ENCODE results near the gene C1QTNF8. TPM values are rescaled to one million over a fixed set of nuclear protein-coding genes. Genes with fewer than 3 reads are reported as not detected.

The C1QTNF8 gene
- total RNA-seq, 2 experiments from 2014 or later, result not detected

DNA sequence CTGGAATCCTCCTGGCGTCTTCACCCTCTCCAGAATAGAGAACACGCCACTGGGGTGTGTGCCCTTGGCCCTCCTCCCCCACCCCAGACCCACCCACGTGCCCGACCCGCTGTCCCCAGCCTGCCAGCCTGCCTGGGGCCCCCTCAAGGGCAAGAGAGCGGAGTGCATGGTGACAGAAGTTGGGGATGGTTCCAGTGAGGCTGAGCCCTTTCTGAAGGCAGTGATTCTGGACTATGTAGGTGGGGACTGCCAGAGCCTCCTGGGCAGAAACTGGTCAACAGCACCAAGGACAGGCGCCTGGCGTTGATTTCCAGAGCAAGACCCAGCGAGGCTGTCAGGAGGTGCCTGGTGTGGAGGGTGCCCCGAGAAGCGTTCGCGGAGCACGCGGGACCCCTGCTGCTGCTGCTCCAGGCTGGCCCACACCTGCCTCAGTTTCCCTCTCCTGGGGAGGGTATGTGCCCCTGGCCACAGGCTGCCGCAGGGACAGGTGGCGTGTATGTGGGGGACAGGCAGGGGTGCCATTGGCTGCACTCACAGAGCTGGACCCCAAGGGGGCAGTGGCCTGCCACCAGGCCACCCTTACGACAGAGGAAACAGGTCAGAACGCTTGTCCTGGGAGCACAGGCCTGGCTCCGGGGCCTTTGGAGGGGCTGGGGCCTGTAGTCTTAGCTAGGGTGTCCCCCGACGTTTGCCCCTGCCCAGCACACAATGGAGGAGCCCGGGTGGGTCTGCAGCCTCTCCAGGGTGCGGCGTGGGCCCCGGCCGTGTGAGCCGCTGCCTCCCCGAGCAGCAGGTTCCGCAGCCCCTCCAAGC is 22.3 kb downstream of the C1QTNF8 start:
- H3K79me2 ChIP-seq (ENCODE audit: insufficient read depth, low read depth, low read length), result no peaks in the 10 kb centered on the region
- H3K4me1 ChIP-seq (ENCODE audit: insufficient read depth, low read length, poor library complexity, severe bottlenecking), result no peaks in the 10 kb centered on the region
- H4K20me1 ChIP-seq (ENCODE audit: insufficient read depth, low read length), result no peaks in the 10 kb centered on the region
- no peak overlapping the region for H3K27ac ChIP-seq (ENCODE audit: low read depth, low read length, poor library complexity, severe bottlenecking)
- H3K4me2 ChIP-seq (ENCODE audit: low read length), result no peak overlapping the region
- DNase-seq (ENCODE audit: low spot score), result no peak
- H2AFZ ChIP-seq (ENCODE audit: low read length), result no peak overlapping the region
- H3K36me3 ChIP-seq (ENCODE audit: insufficient read depth, low read length), result no peaks in the 10 kb centered on the region
- no peaks in the 10 kb centered on the region for H3K9me2 ChIP-seq (ENCODE audit: insufficient read depth, low read length)
- no peak overlapping the region for H3K4me3 ChIP-seq (ENCODE audit: low read depth, low read length, poor library complexity, severe bottlenecking)
- no peak for TF ChIP-seq EZH2phosphoT487 (IDR thresholded peaks at IDR 0.05; ENCODE audit: borderline replicate concordance, low read depth, low read length)
- TF ChIP-seq, protein P1, sequence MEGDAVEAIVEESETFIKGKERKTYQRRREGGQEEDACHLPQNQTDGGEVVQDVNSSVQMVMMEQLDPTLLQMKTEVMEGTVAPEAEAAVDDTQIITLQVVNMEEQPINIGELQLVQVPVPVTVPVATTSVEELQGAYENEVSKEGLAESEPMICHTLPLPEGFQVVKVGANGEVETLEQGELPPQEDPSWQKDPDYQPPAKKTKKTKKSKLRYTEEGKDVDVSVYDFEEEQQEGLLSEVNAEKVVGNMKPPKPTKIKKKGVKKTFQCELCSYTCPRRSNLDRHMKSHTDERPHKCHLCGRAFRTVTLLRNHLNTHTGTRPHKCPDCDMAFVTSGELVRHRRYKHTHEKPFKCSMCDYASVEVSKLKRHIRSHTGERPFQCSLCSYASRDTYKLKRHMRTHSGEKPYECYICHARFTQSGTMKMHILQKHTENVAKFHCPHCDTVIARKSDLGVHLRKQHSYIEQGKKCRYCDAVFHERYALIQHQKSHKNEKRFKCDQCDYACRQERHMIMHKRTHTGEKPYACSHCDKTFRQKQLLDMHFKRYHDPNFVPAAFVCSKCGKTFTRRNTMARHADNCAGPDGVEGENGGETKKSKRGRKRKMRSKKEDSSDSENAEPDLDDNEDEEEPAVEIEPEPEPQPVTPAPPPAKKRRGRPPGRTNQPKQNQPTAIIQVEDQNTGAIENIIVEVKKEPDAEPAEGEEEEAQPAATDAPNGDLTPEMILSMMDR (conservative IDR thresholded peaks at IDR 0.05; ENCODE audit: low read length), result no peak
- POLR2A ChIA-PET, result no interaction called here
- no TSS peak for BruUV-seq (replicated peaks)
- intact Hi-C loops (cut with micrococcal nuclease; ENCODE audit: unreplicated experiment), result no loop called here
- no peaks in the 10 kb centered on the region for H3K9me3 ChIP-seq (ENCODE audit: low read length)
- CTCF ChIA-PET (ENCODE audit: unreplicated experiment), result no interaction called here

DNA sequence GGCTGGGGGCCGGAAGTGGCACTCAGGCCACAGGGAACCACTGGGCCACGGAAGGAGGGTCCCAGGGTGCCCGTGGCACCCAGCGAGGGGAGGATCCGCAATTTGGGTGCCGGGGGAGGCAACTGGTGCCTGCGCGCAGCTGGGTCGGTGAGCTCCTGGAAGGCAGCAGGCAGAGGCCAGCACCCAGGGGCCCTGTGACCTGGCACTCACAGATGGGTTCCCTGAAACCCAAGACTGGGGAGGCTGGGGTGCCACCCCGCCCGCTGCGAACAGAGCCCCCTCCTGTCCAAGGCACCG is 22.8 kb downstream of the C1QTNF8 start:
- no peak overlapping the region for H3K4me2 ChIP-seq (ENCODE audit: low read length)
- H3K4me1 ChIP-seq (ENCODE audit: insufficient read depth, low read length, poor library complexity, severe bottlenecking), result no peaks in the 10 kb centered on the region
- POLR2A ChIA-PET, result no interaction called here
- no peak overlapping the region for H2AFZ ChIP-seq (ENCODE audit: low read length)
- H3K4me3 ChIP-seq (ENCODE audit: low read depth, low read length, poor library complexity, severe bottlenecking), result no peak overlapping the region
- CTCF ChIA-PET (ENCODE audit: unreplicated experiment), result no interaction called here
- no peaks in the 10 kb centered on the region for H3K79me2 ChIP-seq (ENCODE audit: insufficient read depth, low read depth, low read length)
- no peak for TF ChIP-seq EZH2phosphoT487 (IDR thresholded peaks at IDR 0.05; ENCODE audit: borderline replicate concordance, low read depth, low read length)
- TF ChIP-seq, protein P1 (conservative IDR thresholded peaks at IDR 0.05; ENCODE audit: low read length), result no peak
- H3K9me2 ChIP-seq (ENCODE audit: insufficient read depth, low read length), result no peaks in the 10 kb centered on the region
- DNase-seq (ENCODE audit: low spot score), result no peak
- no peaks in the 10 kb centered on the region for H4K20me1 ChIP-seq (ENCODE audit: insufficient read depth, low read length)
- intact Hi-C loops (cut with micrococcal nuclease; ENCODE audit: unreplicated experiment), result no loop called here
- no TSS peak for BruUV-seq (replicated peaks)
- no peaks in the 10 kb centered on the region for H3K36me3 ChIP-seq (ENCODE audit: insufficient read depth, low read length)
- no peak overlapping the region for H3K27ac ChIP-seq (ENCODE audit: low read depth, low read length, poor library complexity, severe bottlenecking)
- no peaks in the 10 kb centered on the region for H3K9me3 ChIP-seq (ENCODE audit: low read length)

DNA sequence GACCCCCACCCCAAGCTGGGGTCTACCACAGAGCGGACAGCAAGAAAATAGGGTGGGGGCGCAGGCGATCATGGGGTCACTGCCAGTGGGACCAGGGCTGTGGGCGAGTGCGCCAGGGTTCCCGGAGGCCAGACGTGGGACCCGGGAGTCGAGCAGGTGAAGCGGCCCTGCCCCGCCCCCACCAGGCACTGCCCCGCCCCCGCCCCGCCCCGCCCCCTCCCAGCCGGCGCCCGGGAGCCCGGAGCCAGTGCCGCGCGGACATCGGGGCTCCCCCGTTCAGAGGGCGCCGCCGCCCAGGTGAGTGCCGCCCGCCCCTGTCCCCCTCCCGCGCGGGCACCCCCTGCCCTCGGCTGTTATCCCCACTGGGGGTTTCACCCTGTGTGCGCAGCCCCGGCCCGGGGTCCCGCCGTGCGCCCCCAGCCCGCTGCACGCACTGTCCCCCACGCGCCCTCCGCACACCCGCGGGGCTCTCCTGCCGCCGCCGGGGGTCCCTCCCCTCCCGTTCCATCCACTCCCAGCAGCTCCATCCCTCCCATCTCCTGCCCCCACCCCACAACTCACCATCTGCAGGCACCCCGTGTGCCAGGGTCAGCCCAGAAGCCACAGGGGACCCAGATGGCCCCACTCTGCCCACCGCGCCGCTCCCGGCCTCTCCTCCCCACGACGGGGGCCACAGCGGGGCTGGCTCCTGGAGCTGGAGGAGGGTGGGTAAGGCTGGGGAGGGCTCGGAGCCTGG is 23.4 kb downstream of the C1QTNF8 start, which contains the start of gene SSTR5:
SSTR5 (plus strand) TSS at position 222 of the 736 bp plus-strand sequence. CDS start 6,122 bp downstream, outside the sequence.
- H3K4me1 ChIP-seq (ENCODE audit: insufficient read depth, low read length, poor library complexity, severe bottlenecking), result no peaks in the 10 kb centered on the region
- no peak for DNase-seq (ENCODE audit: low spot score)
- TF ChIP-seq EZH2phosphoT487 (IDR thresholded peaks at IDR 0.05; ENCODE audit: borderline replicate concordance, low read depth, low read length), result no peak
- TF ChIP-seq, protein P1 (conservative IDR thresholded peaks at IDR 0.05; ENCODE audit: low read length), result no peak
- no peak within 1 kb of the TSS for H2AFZ ChIP-seq (ENCODE audit: low read length)
- H4K20me1 ChIP-seq (ENCODE audit: insufficient read depth, low read length), result no peaks in the 10 kb centered on the region
- CTCF ChIA-PET (ENCODE audit: unreplicated experiment), result no interaction called here
- BruUV-seq (replicated peaks), result no TSS peak
- no peaks in the 10 kb centered on the region for H3K9me3 ChIP-seq (ENCODE audit: low read length)
- intact Hi-C loops (cut with micrococcal nuclease; ENCODE audit: unreplicated experiment), result no loop called here
- POLR2A ChIA-PET, result no interaction called here
- H3K27ac ChIP-seq (ENCODE audit: low read depth, low read length, poor library complexity, severe bottlenecking), result no peak within 1 kb of the TSS
- no peaks in the 10 kb centered on the region for H3K36me3 ChIP-seq (ENCODE audit: insufficient read depth, low read length)
- no peaks in the 10 kb centered on the region for H3K79me2 ChIP-seq (ENCODE audit: insufficient read depth, low read depth, low read length)
- no peaks in the 10 kb centered on the region for H3K9me2 ChIP-seq (ENCODE audit: insufficient read depth, low read length)
- no peak within 1 kb of the TSS for H3K4me2 ChIP-seq (ENCODE audit: low read length)
- no peak within 1 kb of the TSS for H3K4me3 ChIP-seq (ENCODE audit: low read depth, low read length, poor library complexity, severe bottlenecking)
